ENCODE results near the gene TLCD3B. TPM values are rescaled to one million over a fixed set of nuclear protein-coding genes. Genes with fewer than 3 reads are reported as not detected.
"Not testable (repeated sequence)": the region's sequence is repeated elsewhere in the genome, so short reads cannot be mapped to it uniquely, and the experiment has no call there.

Gene TLCD3B
- total RNA-seq, 1 experiment from 2014 or later = 20.9 TPM

DNA sequence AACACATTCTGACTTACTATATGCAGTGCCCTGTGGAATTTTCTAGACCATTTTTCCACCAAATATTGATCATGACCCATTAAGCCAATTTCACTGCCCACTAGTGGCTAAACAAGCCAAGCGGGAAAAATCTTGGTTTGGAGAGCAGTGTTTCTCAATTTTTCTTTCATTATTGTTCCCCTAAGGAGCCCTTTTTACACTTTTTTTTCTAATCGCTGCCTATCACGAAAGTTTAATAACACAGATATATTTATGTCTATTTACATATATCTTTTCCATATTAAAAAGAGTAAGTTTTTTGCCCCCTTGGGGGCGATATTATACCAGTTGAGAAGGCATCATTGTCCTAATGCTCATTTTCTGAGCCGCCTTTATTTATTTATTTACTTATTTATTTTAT lies 10.8 kb upstream of the TLCD3B start:
- H4K91ac ChIP-seq (ENCODE audit: insufficient read length, low read depth, low read length) = no peak overlapping the region
- no peak overlapping the region for H3K27ac Mint-ChIP-seq
- no peak overlapping the region for H2BK15ac ChIP-seq (ENCODE audit: low read depth, low read length)
- no peak for DNase-seq
- H4K5ac ChIP-seq (ENCODE audit: insufficient read length, low read depth, low read length) = no peak overlapping the region
- TF ChIP-seq, protein P1, sequence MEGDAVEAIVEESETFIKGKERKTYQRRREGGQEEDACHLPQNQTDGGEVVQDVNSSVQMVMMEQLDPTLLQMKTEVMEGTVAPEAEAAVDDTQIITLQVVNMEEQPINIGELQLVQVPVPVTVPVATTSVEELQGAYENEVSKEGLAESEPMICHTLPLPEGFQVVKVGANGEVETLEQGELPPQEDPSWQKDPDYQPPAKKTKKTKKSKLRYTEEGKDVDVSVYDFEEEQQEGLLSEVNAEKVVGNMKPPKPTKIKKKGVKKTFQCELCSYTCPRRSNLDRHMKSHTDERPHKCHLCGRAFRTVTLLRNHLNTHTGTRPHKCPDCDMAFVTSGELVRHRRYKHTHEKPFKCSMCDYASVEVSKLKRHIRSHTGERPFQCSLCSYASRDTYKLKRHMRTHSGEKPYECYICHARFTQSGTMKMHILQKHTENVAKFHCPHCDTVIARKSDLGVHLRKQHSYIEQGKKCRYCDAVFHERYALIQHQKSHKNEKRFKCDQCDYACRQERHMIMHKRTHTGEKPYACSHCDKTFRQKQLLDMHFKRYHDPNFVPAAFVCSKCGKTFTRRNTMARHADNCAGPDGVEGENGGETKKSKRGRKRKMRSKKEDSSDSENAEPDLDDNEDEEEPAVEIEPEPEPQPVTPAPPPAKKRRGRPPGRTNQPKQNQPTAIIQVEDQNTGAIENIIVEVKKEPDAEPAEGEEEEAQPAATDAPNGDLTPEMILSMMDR (conservative IDR thresholded peaks at IDR 0.05) = peak; percentile 63
- no peaks in the 10 kb centered on the region for H3K27me3 ChIP-seq (ENCODE audit: insufficient read depth, low read length)
- H3K4me3 Mint-ChIP-seq = no peak overlapping the region
- no peak overlapping the region for H3K27ac ChIP-seq (ENCODE audit: insufficient read length, low read depth, low read length)
- no peak overlapping the region for H2AFZ ChIP-seq (ENCODE audit: low read length)
- H3T11ph ChIP-seq (ENCODE audit: low read length) = no peak overlapping the region
- H3K9me3 Mint-ChIP-seq = no peaks in the 10 kb centered on the region; a peak in 1 of 5 replicates
- no peak overlapping the region for H3K56ac ChIP-seq (ENCODE audit: insufficient read length, low read depth, low read length)
- peaks cover 24% of the 10 kb centered on the region for H3K27me3 Mint-ChIP-seq (ENCODE audit: low read depth)
- no peak overlapping the region for H3K14ac ChIP-seq (ENCODE audit: insufficient read depth, low read length)
- H4K20me1 ChIP-seq (ENCODE audit: control insufficient read depth, insufficient read depth, insufficient read length) = no peaks in the 10 kb centered on the region
- no peak overlapping the region for H2BK20ac ChIP-seq (ENCODE audit: low read depth, low read length, poor library complexity, severe bottlenecking)
- H3K79me1 ChIP-seq (ENCODE audit: insufficient read depth, low read depth, low read length, poor library complexity, severe bottlenecking) = no peaks in the 10 kb centered on the region
- no peak overlapping the region for H3K18ac ChIP-seq (ENCODE audit: insufficient read length, low read depth, low read length)
- H2BK5ac ChIP-seq (ENCODE audit: insufficient read length, low read length) = no peak overlapping the region
- H3K4me1 Mint-ChIP-seq = no peaks in the 10 kb centered on the region
- H2AK5ac ChIP-seq (ENCODE audit: insufficient read length, low read length) = no peak overlapping the region
- no peak overlapping the region for H3K23ac ChIP-seq (ENCODE audit: insufficient read length, low read depth, low read length)
- H3K23me2 ChIP-seq (ENCODE audit: insufficient read length, low read depth, low read length, poor library complexity, severe bottlenecking) = no peaks in the 10 kb centered on the region
- H3K9ac ChIP-seq (ENCODE audit: extremely low read depth, insufficient read length, low read length) = no peak overlapping the region
- no peak overlapping the region for H2BK12ac ChIP-seq (ENCODE audit: insufficient read length, low read depth, low read length)
- H3K9me3 ChIP-seq (ENCODE audit: control insufficient read depth, low read depth, low read length) = no peaks in the 10 kb centered on the region
- no peaks in the 10 kb centered on the region for H3K4me1 ChIP-seq (ENCODE audit: insufficient read depth, low read length)
- H3K4me2 ChIP-seq (ENCODE audit: insufficient read depth, insufficient read length, low read length) = no peak overlapping the region
- no peaks in the 10 kb centered on the region for H3K36me3 Mint-ChIP-seq (ENCODE audit: insufficient read depth in 1 of 3, low read depth in 3 of 3)
- no peak overlapping the region for H2BK120ac ChIP-seq (ENCODE audit: low read depth, low read length, poor library complexity, severe bottlenecking)
- no peak overlapping the region for H4K8ac ChIP-seq (replicated peaks; ENCODE audit: insufficient read length, low read depth, low read length)
- no peak overlapping the region for H3K4ac ChIP-seq (ENCODE audit: low read depth, low read length)
- no peaks in the 10 kb centered on the region for H3K79me2 ChIP-seq (ENCODE audit: insufficient read depth, low read length)
- WGBS (ENCODE audit: extremely low coverage, insufficient read length, low lambda C conversion rate) = no CpG with 5 or more reads among the region's 5 CpGs

DNA sequence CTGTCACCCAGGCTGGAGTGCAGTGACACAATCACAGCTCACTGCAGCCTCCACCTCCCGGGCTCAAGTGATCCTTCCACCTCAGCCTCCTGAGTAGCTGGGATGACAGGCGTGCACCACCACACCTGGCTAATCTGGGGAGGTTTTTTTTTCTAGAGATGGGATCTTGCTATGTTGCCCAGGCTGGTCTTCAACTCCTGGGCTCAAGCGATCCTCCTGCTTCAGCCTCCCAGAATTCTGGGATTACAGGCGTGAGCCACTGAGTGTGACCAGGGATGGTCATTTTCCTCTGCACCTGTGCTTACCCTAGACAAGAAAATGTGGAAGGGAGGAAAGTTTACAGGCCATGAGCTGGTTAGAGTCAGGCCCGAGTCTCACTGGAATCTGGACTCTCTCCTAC lies 9.6 kb upstream of the TLCD3B start:
- not testable (repeated sequence) for H3K4me3 Mint-ChIP-seq; H3K4me2 ChIP-seq (ENCODE audit: insufficient read depth, insufficient read length, low read length); H3K27me3 ChIP-seq (ENCODE audit: insufficient read depth, low read length); H3K27ac ChIP-seq (ENCODE audit: insufficient read length, low read depth, low read length); H4K8ac ChIP-seq (replicated peaks; ENCODE audit: insufficient read length, low read depth, low read length); H3K9me3 ChIP-seq (ENCODE audit: control insufficient read depth, low read depth, low read length); H3K4me1 ChIP-seq (ENCODE audit: insufficient read depth, low read length); H4K5ac ChIP-seq (ENCODE audit: insufficient read length, low read depth, low read length); H2BK20ac ChIP-seq (ENCODE audit: low read depth, low read length, poor library complexity, severe bottlenecking); H3K36me3 Mint-ChIP-seq (ENCODE audit: insufficient read depth in 1 of 3, low read depth in 3 of 3); H2AK5ac ChIP-seq (ENCODE audit: insufficient read length, low read length); H3K56ac ChIP-seq (ENCODE audit: insufficient read length, low read depth, low read length); H2BK120ac ChIP-seq (ENCODE audit: low read depth, low read length, poor library complexity, severe bottlenecking); H3K4me1 Mint-ChIP-seq; H3K79me1 ChIP-seq (ENCODE audit: insufficient read depth, low read depth, low read length, poor library complexity, severe bottlenecking); H3K23me2 ChIP-seq (ENCODE audit: insufficient read length, low read depth, low read length, poor library complexity, severe bottlenecking); H2BK12ac ChIP-seq (ENCODE audit: insufficient read length, low read depth, low read length); H3K23ac ChIP-seq (ENCODE audit: insufficient read length, low read depth, low read length); H3K79me2 ChIP-seq (ENCODE audit: insufficient read depth, low read length); H3T11ph ChIP-seq (ENCODE audit: low read length); H3K9ac ChIP-seq (ENCODE audit: extremely low read depth, insufficient read length, low read length); H2BK15ac ChIP-seq (ENCODE audit: low read depth, low read length); H2BK5ac ChIP-seq (ENCODE audit: insufficient read length, low read length); H3K4ac ChIP-seq (ENCODE audit: low read depth, low read length); H4K91ac ChIP-seq (ENCODE audit: insufficient read length, low read depth, low read length); H4K20me1 ChIP-seq (ENCODE audit: control insufficient read depth, insufficient read depth, insufficient read length); H3K9me3 Mint-ChIP-seq; H3K14ac ChIP-seq (ENCODE audit: insufficient read depth, low read length); DNase-seq; H3K27ac Mint-ChIP-seq; H2AFZ ChIP-seq (ENCODE audit: low read length); H3K18ac ChIP-seq (ENCODE audit: insufficient read length, low read depth, low read length)
- peaks cover 28% of the 10 kb centered on the region for H3K27me3 Mint-ChIP-seq (ENCODE audit: low read depth)
- no CpG with 5 or more reads among the region's 5 CpGs for WGBS (ENCODE audit: extremely low coverage, insufficient read length, low lambda C conversion rate)

All from H9 (cell line).